Fibroblast of lung (primary cell): ENCODE measurements around the gene P2RX4. TPM values are rescaled to one million over a fixed set of nuclear protein-coding genes. Genes with fewer than 3 reads are reported as not detected.
"Not testable (repeated sequence)": the region's sequence is repeated elsewhere in the genome, so short reads cannot be mapped to it uniquely, and the experiment has no call there.

Source experiments
- DNase-seq, 2 donors: peaks; one replicate each; pipeline versions ENCODE4 v3.0.0 to v3.0.0-alpha.2; 2010; ENCODE audit warnings: low read depth in 2 of 2
- H2AFZ ChIP-seq: 2 replicates; pipeline ENCODE4 v1.5.1; 2012; ENCODE audit warnings: low read length, control low read depth, inconsistent platforms
- H3K27ac ChIP-seq: 2 replicates; pipeline ENCODE4 v1.5.1; 2011; ENCODE audit warnings: low read length, control low read depth; ENCODE audit not compliant: insufficient read depth
- H3K27me3 ChIP-seq: 2 replicates; pipeline ENCODE4 v1.5.1; 2011; ENCODE audit warnings: mild to moderate bottlenecking, low read length; ENCODE audit not compliant: control insufficient read depth, insufficient read depth
- H3K36me3 ChIP-seq: 2 replicates; pipeline ENCODE4 v1.5.1; 2011; ENCODE audit warnings: low read length; ENCODE audit not compliant: control insufficient read depth, insufficient read depth
- H3K4me1 ChIP-seq: 2 replicates; pipeline ENCODE4 v1.5.1; 2011; ENCODE audit warnings: low read length; ENCODE audit not compliant: control insufficient read depth, insufficient read depth; ENCODE audit errors: extremely low read depth
- H3K4me2 ChIP-seq: 2 replicates; pipeline ENCODE4 v1.5.1; 2011; ENCODE audit warnings: low read length, control low read depth; ENCODE audit not compliant: insufficient read depth; ENCODE audit errors: extremely low read depth
- H3K4me3 ChIP-seq, 4 experiments: fragments of 200-600 bp in 1 of 4; sonication (generic) in 1 of 4; replicated peaks in 1 of 4; 2 replicates each; pipeline ENCODE4 v1.5.1; 2011 to 2016; ENCODE audit warnings: low read length in 4 of 4, low read depth in 3 of 4, mild to moderate bottlenecking in 3 of 4, control low read depth in 2 of 4, inconsistent platforms in 1 of 4, mixed read lengths in 1 of 4; ENCODE audit not compliant: insufficient read depth in 1 of 4; ENCODE audit errors: control extremely low read depth in 1 of 4
- H3K79me2 ChIP-seq: 2 replicates; pipeline ENCODE4 v1.5.1; 2012; ENCODE audit warnings: mild to moderate bottlenecking, low read length, inconsistent platforms; ENCODE audit not compliant: control insufficient read depth, insufficient read depth
- H3K9ac ChIP-seq: 2 replicates; pipeline ENCODE4 v1.5.1; 2011; ENCODE audit warnings: mild to moderate bottlenecking, low read length, control low read depth; ENCODE audit not compliant: insufficient read depth
- H3K9me3 ChIP-seq: 2 replicates; pipeline ENCODE4 v1.5.1; 2012; ENCODE audit warnings: low read depth, low read length; ENCODE audit not compliant: control insufficient read depth, insufficient read depth
- H4K20me1 ChIP-seq: 2 replicates; pipeline ENCODE4 v1.5.1; 2011; ENCODE audit warnings: low read length; ENCODE audit not compliant: control insufficient read depth, insufficient read depth; ENCODE audit errors: extremely low read depth
- CTCF ChIP-seq, 2 donors: IDR thresholded peaks in 1 of 2; conservative IDR thresholded peaks in 1 of 2; 1 replicate in 1 of 2; 2 replicates in 1 of 2; pipeline ENCODE4 v1.5.1; 2011 to 2012; ENCODE audit warnings: low read length in 2 of 2, control low read depth in 1 of 2, inconsistent platforms in 1 of 2, low read depth in 1 of 2, mild to moderate bottlenecking in 1 of 2
- EZH2 ChIP-seq: IDR thresholded peaks from 2 replicates; pipeline ENCODE4 v1.5.1; 2012; ENCODE audit warnings: low read length, control low read depth, mild to moderate bottlenecking; ENCODE audit errors: missing control alignments
- polyA plus RNA-seq, 2 donors: library from polyadenylated mRNA; depleted of rRNA in 1 of 2; stranded (reverse) in 1 of 2; unstranded in 1 of 2; fragments of >200 nt; gene quantifications; 2 replicates each; pipeline ENCODE4 v1.2.1, GENCODE V29; 2011 to 2012; ENCODE audit warnings: missing spikeins in 1 of 2
- total RNA-seq: library from RNA; depleted of rRNA; stranded (reverse); fragments of >200 nt; gene quantifications from 2 replicates; pipeline ENCODE4 v1.2.1, GENCODE V29; 2014

The P2RX4 gene
- total and polyA plus RNA-seq, 2 donors (not counting 1 experiment from before 2014, with no cell fraction given), result 27.2 to 59.8 TPM

- Histone ChIP-seq H3K79me2 (peaks cover 4% of the 10 kb centered on the region), H3K27me3 (no peaks in the 10 kb centered on the region), H3K9me3 (no peaks in the 10 kb centered on the region), H3K27ac (peak overlapping the region; percentile 34), H3K4me1 (peaks cover 12% of the 10 kb centered on the region), H3K36me3 (peaks cover 1% of the 10 kb centered on the region), H3K4me3 (no peak overlapping the region), H2AFZ (peak overlapping the region; percentile 36), H3K9ac (no peak overlapping the region), H3K4me2 (peak overlapping the region; percentile 56), H4K20me1 (no peaks in the 10 kb centered on the region)
- TF ChIP-seq CTCF (conservative IDR thresholded peaks at IDR 0.05 in 1 of 2, IDR thresholded peaks at IDR 0.05 in 1 of 2; ENCODE audit: low read depth in 1 of 2, low read length in 2 of 2) (no peak), EZH2 (no peak)
- DNase-seq, result peak; percentile 23 to 59
These were observed 69.6 kb downstream of the P2RX4 start for GRCh38 chr12:121279507-121279915.

- H3K4me1 ChIP-seq, result peaks cover 15% of the 10 kb centered on the region
- H3K9me3 ChIP-seq, H3K36me3 ChIP-seq, H3K79me2 ChIP-seq, H3K27me3 ChIP-seq, H4K20me1 ChIP-seq, H3K4me3 ChIP-seq, DNase-seq, H3K27ac ChIP-seq, H3K4me2 ChIP-seq, H3K9ac ChIP-seq, H2AFZ ChIP-seq: not testable (repeated sequence)
These were observed 70.6 kb downstream of the P2RX4 start for GRCh38 chr12:121280531-121280930.

GRCh38 chr12:121281116-121281515 is 71.2 kb downstream of the P2RX4 start:
- H4K20me1 ChIP-seq, DNase-seq: not testable (repeated sequence)

GRCh38 chr12:121282072-121282742 is 72.3 kb downstream of the P2RX4 start:
- no peak for DNase-seq

More at GRCh38 chr12:121281116-121281515, 71.2 kb downstream of the P2RX4 start:
- H3K36me3 ChIP-seq, H3K79me2 ChIP-seq, H3K27ac ChIP-seq, H3K27me3 ChIP-seq, H3K9ac ChIP-seq, H2AFZ ChIP-seq, H3K9me3 ChIP-seq, H3K4me3 ChIP-seq, H3K4me2 ChIP-seq: not testable (repeated sequence)
- H3K4me1 ChIP-seq, result peaks cover 15% of the 10 kb centered on the region

GRCh38 chr12:121282910-121283309 is 73.0 kb downstream of the P2RX4 start:
- not testable (repeated sequence) for H3K79me2 ChIP-seq, H3K27ac ChIP-seq, H3K36me3 ChIP-seq, H4K20me1 ChIP-seq, H3K9ac ChIP-seq, H3K9me3 ChIP-seq, H3K27me3 ChIP-seq, H2AFZ ChIP-seq, H3K4me2 ChIP-seq, H3K4me3 ChIP-seq, DNase-seq
- H3K4me1 ChIP-seq, result peaks cover 18% of the 10 kb centered on the region

More at GRCh38 chr12:121282072-121282742, 72.3 kb downstream of the P2RX4 start:
- no peak overlapping the region for H3K27ac ChIP-seq
- TF ChIP-seq EZH2, result no peak
- no peak for TF ChIP-seq CTCF (conservative IDR thresholded peaks at IDR 0.05 in 1 of 2, IDR thresholded peaks at IDR 0.05 in 1 of 2; ENCODE audit: low read depth in 1 of 2, low read length in 2 of 2)
- H3K36me3 ChIP-seq, result peaks cover 1% of the 10 kb centered on the region
- no peak overlapping the region for H3K4me2 ChIP-seq
- no peaks in the 10 kb centered on the region for H4K20me1 ChIP-seq
- no peak overlapping the region for H3K4me3 ChIP-seq
- H2AFZ ChIP-seq, result no peak overlapping the region
- H3K9me3 ChIP-seq, result no peaks in the 10 kb centered on the region
- H3K4me1 ChIP-seq, result peaks cover 15% of the 10 kb centered on the region
- no peaks in the 10 kb centered on the region for H3K27me3 ChIP-seq
- peaks cover 6% of the 10 kb centered on the region for H3K79me2 ChIP-seq
- H3K9ac ChIP-seq, result no peak overlapping the region
